ENCODE data around the gene GPR68.
"Not testable (repeated sequence)": the region's sequence is repeated elsewhere in the genome, so short reads cannot be mapped to it uniquely, and the experiment has no call there.

The GPR68 gene

GRCh38 chr14:91186515-91187066, 57.9 kb downstream of the GPR68 start:
- CTCF ChIA-PET, result interaction anchor here (0.9 kb wide), 1 partner anchor 9 kb away, joined by 3 read pairs; no protein-coding TSS in a partner anchor
- TF ChIP-seq CTCF (conservative IDR thresholded peaks at IDR 0.05; ENCODE audit: low read depth), result no peak
- no peak for DNase-seq (ENCODE audit: low spot score)
- POLR2A ChIA-PET (ENCODE audit: low non-redundant PET), result no interaction called here
- no peak overlapping the region for H3K27ac ChIP-seq

- TF ChIP-seq CTCF (conservative IDR thresholded peaks at IDR 0.05; ENCODE audit: low read depth), result no peak
- DNase-seq (ENCODE audit: low spot score), result no peak
- POLR2A ChIA-PET (ENCODE audit: low non-redundant PET), result no interaction called here
- CTCF ChIA-PET, result interaction anchor here (0.9 kb wide), 1 partner anchor 8 kb away, joined by 3 read pairs; no protein-coding TSS in a partner anchor
- H3K27ac ChIP-seq, result no peak overlapping the region
These were observed 58.8 kb downstream of the GPR68 start for GRCh38 chr14:91185721-91186120.

- POLR2A ChIA-PET (ENCODE audit: low non-redundant PET), result no interaction called here
- TF ChIP-seq CTCF (conservative IDR thresholded peaks at IDR 0.05; ENCODE audit: low read depth), result no peak
These were observed 59.9 kb downstream of the GPR68 start for GRCh38 chr14:91184559-91184958.

GRCh38 chr14:91182753-91183152, 61.8 kb downstream of the GPR68 start:
- DNase-seq (ENCODE audit: low spot score); POLR2A ChIA-PET (ENCODE audit: low non-redundant PET); H3K27ac ChIP-seq: not testable (repeated sequence)
- CTCF ChIA-PET, result interaction anchor here (0.5 to 1.5 kb wide), 2 partner anchors 10 to 279 kb away, joined by 3 to 5 read pairs; no protein-coding TSS in a partner anchor

More at GRCh38 chr14:91184559-91184958, 59.9 kb downstream of the GPR68 start:
- CTCF ChIA-PET, result interaction anchor here (1.5 kb wide), 1 partner anchor 11 kb away, joined by 5 read pairs; no protein-coding TSS in a partner anchor
- no peak for DNase-seq (ENCODE audit: low spot score)
- no peak overlapping the region for H3K27ac ChIP-seq

Data from RWPE1 (cell line).